KOPT-K1 (cell line): ENCODE measurements around the gene ADGRB3.
"Not testable (repeated sequence)": the region's sequence is repeated elsewhere in the genome, so short reads cannot be mapped to it uniquely, and the experiment has no call there.

Source experiments
- H3K27ac ChIP-seq: fragments of 200-600 bp; sonication (generic); 2 replicates; pipeline ENCODE4 v1.5.1; 2016; ENCODE audit warnings: antibody characterized with exemption, mild to moderate bottlenecking, low read depth, low read length; ENCODE audit not compliant: poor library complexity, severe bottlenecking
- H3K36me3 ChIP-seq: fragments of 200-600 bp; sonication (generic); 2 replicates; pipeline ENCODE4 v1.5.1; 2017; ENCODE audit warnings: antibody characterized with exemption, mild to moderate bottlenecking, low read length, moderate library complexity; ENCODE audit not compliant: insufficient read depth
- H3K9me3 ChIP-seq: fragments of 200-600 bp; sonication (generic); 2 replicates; pipeline ENCODE4 v1.5.1; 2017; ENCODE audit warnings: antibody characterized with exemption, low read length, mild to moderate bottlenecking; ENCODE audit not compliant: insufficient read depth, poor library complexity, severe bottlenecking

Gene ADGRB3

DNA sequence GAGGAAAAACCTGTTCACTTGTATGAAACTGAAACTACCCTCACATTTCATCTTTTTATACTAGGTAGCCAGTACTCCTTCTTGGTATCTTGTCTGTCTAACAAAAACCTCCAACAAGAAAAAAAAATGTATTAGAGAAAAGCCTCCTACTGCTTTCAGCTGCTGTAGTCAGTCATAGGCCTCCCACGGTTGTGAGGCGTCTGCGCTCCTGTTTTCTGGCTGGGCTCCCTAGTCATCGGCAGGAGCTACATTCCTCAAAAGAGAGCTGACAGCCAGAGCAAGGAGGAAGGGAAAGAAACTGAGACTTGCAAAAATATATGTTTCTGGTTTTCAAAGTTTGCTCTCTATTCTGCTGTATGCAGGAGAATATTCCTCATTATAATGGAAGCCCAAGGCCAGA, 644.7 kb downstream of the ADGRB3 start:
- no peaks in the 10 kb centered on the region for H3K36me3 ChIP-seq

DNA sequence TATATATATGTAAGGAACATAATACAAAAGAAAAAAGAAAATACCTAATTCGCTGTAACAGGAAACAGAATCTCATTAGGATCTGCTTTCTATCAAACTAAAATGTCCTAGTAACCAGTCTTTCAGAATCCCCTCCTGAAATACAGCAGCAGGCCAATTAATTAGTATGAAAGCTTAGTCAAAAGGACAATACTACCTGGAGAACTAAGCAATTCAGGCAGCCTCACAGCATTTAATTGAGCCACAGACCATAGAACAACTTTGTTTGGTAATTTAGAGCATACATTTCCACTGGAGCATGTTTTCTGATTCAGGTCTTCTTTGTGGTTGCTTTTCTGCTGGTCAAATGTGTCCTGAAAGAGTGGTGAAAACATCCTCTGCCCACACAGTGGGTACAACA, 645.8 kb downstream of the ADGRB3 start:
- Histone ChIP-seq H3K9me3 (no peaks in the 10 kb centered on the region), H3K27ac (no peak overlapping the region), H3K36me3 (no peaks in the 10 kb centered on the region)

More for the DNA sequence above, 644.7 kb downstream of the ADGRB3 start:
- Histone ChIP-seq H3K27ac (no peak overlapping the region), H3K9me3 (no peaks in the 10 kb centered on the region)

DNA sequence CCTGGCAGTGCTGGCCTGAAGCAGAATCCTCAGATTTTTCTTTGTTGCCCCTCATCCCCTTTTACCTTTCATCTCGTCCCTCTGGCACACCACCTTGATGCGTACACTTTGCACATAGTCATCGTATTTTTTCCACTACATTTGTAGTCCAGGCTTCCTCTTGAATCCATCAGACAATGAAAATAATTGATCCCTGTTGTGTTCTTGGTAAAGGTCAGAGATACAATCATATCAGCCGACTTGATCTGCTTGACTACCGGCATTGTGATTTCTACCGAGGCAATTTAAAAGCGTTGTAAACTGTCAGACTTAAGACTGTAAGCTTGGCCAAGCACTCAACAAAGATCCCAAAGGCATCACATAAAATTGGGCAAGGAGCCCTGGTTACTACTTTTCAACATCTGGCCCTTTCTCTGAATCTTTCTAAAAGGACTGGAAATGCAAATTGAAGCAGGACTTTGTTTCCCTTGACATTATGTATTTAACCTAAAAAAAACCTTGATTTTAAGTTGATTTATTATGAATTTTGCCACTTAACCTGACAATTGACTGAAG, 649.2 kb downstream of the ADGRB3 start:
- Histone ChIP-seq H3K27ac (no peak overlapping the region), H3K9me3 (no peaks in the 10 kb centered on the region)

DNA sequence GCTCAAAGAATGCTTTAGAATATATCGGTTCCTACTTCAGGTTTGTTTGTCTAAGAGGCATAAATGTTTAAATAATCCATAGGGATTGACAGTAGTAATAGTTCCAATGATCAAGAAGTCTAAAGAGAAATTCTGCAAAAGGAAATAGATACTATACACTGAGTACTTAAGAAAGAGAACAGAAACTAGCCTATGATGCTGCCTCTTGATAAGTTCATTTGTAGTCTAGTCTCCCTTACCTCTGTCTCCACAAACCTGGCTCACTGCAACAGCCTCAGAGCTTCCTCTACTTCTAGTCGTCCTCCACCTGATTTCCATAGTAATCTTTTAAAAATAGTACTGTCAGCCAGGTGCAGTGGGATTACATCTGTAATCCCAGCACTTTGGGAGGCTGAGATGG, 650.0 kb downstream of the ADGRB3 start:
- Histone ChIP-seq H3K27ac (no peak overlapping the region), H3K9me3 (no peaks in the 10 kb centered on the region), H3K36me3 (no peaks in the 10 kb centered on the region)

More for the DNA sequence above, 649.2 kb downstream of the ADGRB3 start:
- no peaks in the 10 kb centered on the region for H3K36me3 ChIP-seq

DNA sequence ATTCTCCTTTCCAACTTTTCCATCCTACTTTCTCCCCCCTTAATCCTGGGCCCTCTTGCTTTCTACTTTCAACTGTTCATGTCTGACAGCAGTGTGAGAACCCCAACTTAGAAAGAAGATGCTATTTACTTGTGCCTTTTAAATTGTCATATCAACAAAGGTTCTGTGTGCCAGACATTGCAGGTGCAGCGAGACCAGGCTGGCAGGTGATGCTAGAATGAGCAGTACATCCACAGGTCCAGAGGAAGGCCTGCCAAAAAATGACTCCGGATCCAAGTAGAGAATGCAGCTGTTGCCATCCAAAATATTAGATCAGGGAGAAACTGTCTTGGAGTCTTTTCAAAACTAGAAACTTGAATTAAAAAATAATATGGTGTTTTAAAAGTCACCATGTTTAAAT, 651.2 kb downstream of the ADGRB3 start:
- no peaks in the 10 kb centered on the region for H3K36me3 ChIP-seq
- H3K9me3 ChIP-seq: no peaks in the 10 kb centered on the region
- no peak overlapping the region for H3K27ac ChIP-seq

DNA sequence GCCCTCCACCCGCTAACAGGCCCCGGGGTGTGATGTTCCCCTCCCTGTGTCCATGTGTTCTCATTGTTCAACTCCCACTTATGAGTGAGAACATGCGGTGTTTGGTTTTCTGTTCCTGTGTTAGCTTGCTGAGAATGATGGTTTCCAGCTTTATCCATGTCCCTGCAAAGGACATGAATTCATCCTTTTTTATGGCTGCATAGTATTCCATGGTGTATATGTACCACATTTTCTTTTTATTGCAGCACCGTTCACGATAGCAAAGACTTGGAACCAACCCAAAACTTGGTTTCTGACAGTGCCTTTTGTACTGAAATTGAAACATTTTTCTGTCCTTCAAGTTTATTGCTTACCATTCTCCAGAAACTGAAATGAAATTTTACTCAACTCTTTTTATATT, 653.1 kb downstream of the ADGRB3 start:
- not testable (repeated sequence) for H3K9me3 ChIP-seq, H3K27ac ChIP-seq, H3K36me3 ChIP-seq

DNA sequence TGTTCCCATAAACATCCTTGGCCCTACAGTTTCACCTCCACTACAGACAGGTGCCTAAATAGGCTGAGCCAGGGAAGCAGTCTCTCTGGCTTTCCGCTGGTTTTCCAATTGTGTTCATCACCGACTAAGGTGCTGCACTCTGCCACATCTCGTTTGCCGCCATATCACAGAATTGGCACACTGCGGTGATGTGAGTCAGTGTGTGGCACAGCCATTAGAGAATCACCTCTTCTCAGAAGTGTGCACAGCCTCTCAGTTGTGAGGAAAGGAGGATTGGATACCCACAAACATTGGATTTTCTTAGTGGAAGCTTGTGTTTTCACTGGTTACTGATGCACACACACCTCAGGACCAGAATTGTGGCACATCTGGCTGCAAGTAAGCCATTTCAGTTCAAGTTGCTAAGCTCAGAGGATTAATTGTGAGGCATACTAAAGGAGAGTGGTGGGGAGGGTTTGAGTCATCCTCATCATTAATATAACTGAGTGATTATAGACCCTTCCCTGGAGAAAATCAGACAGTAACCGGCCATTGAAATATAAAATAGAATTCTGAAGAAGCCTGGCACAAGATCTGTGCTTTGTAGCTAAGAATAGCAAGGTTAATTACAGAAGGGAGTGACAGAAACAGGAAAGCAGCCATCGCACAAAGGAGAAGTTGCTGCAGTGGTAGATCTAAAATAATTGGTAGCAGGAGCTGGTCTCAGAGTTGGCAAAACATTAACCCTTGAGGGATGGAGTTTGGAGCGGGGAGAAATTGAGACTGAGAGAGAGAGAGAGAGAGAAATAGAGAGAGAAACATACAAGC, 654.8 kb downstream of the ADGRB3 start:
- H3K9me3 ChIP-seq: no peaks in the 10 kb centered on the region
- H3K27ac ChIP-seq: no peak overlapping the region
- H3K36me3 ChIP-seq: no peaks in the 10 kb centered on the region

DNA sequence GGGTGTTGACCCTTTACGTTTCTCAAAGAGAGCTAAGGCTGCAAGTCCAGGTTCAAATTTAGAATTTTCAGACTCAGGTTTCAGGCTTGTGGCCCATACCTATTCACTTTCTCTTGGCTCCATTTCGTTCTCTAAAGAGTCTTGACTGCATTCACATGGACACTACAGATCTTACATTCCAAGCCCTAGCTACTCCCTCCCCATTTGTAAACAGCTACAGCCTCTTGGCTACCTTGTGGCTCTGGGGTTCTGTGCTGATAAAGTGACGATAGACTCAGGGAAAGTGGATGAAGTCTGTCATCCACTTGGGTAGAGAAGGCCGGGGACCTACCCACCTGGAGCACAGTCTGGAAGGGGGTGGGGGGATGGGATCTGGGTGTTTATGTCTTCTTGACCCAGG, 658.4 kb downstream of the ADGRB3 start:
- H3K27ac ChIP-seq: no peak overlapping the region
- H3K36me3 ChIP-seq: no peaks in the 10 kb centered on the region
- no peaks in the 10 kb centered on the region for H3K9me3 ChIP-seq

DNA sequence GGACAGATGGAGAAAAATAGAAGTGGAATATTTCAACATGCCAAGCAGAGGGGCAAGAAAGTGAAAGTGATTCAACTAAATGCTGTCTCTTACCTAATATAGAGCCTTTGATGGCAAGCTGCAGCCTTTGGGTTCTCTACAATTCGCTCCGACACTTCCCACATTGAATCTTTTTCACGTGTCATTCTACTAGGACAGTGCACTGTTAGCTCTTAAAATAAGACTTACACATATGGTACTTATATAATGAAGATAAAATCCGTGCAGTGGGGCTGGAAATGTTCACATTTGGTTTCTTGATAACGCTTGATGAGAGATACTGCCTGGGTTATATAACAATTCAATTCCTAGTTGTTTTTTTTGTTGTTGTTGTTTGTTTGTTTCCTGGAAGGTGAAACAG, 659.3 kb downstream of the ADGRB3 start:
- Histone ChIP-seq H3K9me3 (no peaks in the 10 kb centered on the region), H3K36me3 (no peaks in the 10 kb centered on the region), H3K27ac (no peak overlapping the region)

DNA sequence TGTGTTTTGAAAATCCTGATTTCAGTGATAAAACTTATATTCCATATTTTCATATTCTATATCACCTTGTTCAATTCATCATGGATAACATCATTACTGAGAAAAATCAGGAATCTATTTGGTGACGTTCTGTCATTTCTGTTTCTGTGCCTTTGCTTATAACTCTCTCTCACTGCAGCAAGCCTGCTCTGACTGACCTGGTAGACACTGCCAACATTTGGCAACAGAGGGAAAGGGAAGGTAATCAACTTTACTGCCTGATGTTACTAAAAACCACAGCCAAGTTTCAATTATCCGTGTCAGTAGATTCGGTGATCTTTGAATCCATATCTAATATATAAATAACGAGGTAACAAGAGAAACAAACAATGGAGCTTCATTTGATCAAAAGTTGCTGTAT, 659.8 kb downstream of the ADGRB3 start:
- no peaks in the 10 kb centered on the region for H3K9me3 ChIP-seq
- no peaks in the 10 kb centered on the region for H3K36me3 ChIP-seq
- H3K27ac ChIP-seq: no peak overlapping the region

DNA sequence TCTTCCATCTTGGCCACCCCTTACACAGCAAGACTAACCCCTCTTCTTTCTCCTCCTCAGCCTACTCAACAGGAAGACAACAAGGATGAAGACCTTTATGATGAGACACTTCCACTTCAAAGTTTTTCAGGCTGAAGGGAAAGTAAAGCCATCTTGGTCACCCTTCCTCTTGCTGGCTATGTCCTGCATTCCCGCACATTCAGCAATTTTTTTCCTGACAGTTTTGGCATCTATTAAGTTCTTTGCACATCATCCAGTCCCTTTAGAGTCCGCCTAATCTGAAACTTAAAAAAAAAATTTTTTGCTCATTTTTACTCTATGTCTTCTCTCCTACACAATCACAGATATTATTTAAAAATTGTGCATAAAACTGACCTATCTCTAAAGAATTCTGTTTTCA, 668.3 kb downstream of the ADGRB3 start:
- Histone ChIP-seq H3K36me3 (no peaks in the 10 kb centered on the region), H3K9me3 (no peaks in the 10 kb centered on the region), H3K27ac (no peak overlapping the region)

DNA sequence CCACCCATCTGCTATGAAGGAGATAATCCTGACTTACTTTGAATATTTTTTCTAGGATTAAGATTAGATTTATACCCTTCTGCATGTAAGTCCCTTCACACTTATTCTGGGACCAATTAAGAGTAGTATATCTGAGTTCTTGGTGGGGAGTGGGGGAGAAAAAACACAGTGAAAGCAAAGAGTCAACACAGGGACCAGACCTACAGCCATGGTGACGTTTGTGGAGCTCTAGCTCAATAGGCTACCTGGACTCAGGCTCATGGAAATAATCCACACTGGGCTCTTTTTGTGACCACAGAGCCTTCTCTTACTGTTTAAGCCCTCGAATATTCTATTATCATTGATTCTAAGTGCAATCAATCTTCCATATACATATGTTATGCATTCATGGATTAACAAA, 670.4 kb downstream of the ADGRB3 start:
- H3K36me3 ChIP-seq: no peaks in the 10 kb centered on the region

DNA sequence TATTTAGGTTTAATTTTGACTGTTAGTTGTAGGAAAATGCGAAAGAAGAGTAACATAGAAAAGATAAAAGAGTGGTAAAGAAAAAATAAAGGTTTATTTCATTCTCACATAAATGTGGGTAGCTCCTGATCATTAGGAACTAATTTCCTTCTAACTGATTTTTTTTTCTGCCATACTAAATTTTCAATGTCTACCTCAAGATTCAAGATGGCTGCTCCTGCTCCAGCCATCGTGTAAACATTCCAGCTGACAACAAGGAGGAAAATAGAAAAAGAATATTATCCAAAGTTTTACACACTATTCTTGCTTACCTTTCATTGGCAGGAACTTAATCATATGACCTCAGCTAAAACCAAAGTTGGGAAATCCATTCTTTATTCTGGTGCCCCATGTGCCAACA, 673.5 kb downstream of the ADGRB3 start:
- Histone ChIP-seq H3K9me3 (no peaks in the 10 kb centered on the region), H3K36me3 (no peaks in the 10 kb centered on the region), H3K27ac (no peak overlapping the region)

More for the DNA sequence above, 670.4 kb downstream of the ADGRB3 start:
- H3K9me3 ChIP-seq: no peaks in the 10 kb centered on the region
- H3K27ac ChIP-seq: no peak overlapping the region

DNA sequence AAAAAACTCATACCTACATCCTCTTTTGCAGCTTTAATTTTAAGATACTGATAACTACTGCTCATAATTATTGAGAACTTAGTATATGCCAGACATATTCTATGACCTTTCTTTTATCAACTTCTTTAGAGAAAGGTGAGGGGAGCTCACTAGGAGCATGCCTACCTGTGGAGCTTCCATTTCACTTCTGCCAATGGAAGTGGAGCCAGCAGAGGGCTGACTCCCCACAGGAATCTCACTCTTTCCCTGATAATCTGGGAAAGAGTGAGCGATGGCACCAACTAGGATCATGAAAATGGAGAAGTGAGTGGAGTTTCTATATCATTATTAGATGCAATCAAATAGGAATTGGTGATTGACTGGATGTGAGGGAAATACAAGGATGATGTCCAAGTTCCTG, 676.8 kb downstream of the ADGRB3 start:
- Histone ChIP-seq H3K9me3 (no peaks in the 10 kb centered on the region), H3K27ac (no peak overlapping the region), H3K36me3 (no peaks in the 10 kb centered on the region)

DNA sequence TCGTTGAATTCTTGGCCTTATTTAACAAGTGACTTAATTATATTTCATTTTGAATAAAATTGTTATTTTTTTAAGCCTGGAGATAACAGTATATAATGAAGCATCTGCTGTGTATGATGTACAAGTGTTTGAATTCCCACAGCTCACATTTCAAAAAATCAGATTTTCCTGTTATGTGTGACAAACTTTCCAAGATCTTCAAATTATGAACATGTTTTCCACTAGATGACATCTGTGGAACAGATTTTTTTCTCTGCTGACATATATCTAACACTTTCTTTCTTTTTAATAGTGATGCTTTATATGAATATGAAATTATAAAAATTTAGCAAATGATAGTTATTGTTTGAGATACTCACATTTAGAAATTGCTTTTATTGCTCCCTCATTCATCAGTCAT, 678.9 kb downstream of the ADGRB3 start:
- Histone ChIP-seq H3K9me3 (no peaks in the 10 kb centered on the region), H3K36me3 (no peaks in the 10 kb centered on the region), H3K27ac (no peak overlapping the region)

DNA sequence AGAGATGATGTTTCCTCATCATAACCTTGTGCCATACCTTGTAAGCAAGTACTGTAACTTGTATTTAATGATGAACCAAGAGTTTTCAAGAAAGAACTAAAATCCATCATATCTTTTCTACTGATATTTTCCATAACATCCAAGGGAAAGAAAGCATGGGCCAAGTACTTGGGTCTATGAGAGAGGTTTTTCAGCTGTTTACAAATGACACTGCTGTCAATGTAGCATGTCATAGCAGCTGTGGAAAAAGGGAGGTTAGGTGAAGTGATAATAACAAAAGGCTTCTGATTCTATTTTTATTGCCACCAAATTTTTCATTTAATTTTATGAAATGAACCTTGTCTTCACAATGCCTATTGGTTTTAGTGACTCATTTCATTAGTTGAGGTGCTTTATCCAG, 679.4 kb downstream of the ADGRB3 start:
- Histone ChIP-seq H3K27ac (no peak overlapping the region), H3K9me3 (no peaks in the 10 kb centered on the region), H3K36me3 (no peaks in the 10 kb centered on the region)
